HG03039 (cell line): ENCODE data around the gene TMEM121.

Experiments used
- ATAC-seq: cut with Tn5 transposase; IDR thresholded peaks from one replicate; pipeline ENCODE4 v1.9.1; 2021; ENCODE audit warnings: mild to moderate bottlenecking, moderate library complexity; ENCODE audit not compliant: unreplicated experiment

TMEM121 gene

DNA sequence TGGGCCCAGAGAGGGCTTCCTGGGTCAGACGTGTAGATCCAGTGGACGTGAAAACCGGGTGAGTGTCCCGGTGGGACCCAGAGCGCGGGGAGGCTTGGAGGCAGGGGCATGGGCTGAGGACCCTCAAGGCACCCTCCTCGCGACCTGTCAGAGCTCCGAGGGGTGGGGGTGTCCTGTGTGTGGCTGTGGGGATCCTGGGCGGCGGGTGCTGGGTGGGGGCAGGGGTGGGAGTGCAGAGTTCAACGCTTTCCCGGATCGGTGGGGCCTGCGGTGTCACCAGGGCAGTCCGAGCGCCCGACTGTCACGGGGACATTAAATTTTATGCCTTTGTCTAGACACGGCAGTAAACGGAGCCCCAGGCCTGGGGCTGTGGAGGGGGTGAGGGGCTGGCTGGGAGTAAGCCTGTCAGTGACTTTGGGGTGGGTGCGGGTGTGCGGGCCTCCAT is 1.0 kb downstream of the TMEM121 start:
- no peak for ATAC-seq

DNA sequence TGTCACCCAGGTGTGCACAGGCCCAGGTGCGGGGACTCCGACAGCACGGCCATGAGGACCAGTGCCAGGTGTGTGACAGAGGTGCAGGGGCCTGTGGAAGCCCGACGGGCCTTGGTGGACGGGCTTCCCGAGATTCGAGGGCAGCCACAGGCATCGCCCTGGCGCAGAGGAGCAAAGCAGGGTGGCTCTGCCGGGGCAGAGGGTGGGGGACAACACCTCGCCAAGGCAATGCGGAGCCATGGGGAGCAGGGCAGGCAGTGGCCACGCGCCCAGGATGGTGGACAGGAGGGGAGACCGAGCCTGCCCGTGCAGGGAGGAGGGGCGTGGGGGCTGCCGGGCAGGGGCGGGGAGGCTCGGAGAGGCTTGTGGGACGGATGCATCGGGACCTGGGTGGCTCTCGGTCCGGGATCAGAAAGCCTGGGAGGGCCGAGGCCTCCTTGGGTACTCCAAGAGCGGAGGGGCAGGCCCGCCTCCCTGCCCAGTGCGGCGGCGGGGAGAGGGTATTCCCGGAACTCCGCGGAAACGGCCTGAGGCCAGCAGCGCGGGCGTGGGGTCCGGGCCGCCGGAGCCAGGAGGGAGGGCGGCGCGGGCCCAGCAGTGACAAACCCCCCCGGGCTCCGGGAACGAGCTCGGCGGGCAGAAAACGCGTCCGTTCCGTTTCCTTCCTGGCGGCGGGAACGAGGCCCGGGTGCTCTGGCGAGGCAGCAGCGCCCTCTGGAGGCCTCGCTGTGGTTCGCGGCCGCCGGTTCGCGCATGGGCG is 1.6 kb downstream of the TMEM121 start:
- no peak for ATAC-seq

DNA sequence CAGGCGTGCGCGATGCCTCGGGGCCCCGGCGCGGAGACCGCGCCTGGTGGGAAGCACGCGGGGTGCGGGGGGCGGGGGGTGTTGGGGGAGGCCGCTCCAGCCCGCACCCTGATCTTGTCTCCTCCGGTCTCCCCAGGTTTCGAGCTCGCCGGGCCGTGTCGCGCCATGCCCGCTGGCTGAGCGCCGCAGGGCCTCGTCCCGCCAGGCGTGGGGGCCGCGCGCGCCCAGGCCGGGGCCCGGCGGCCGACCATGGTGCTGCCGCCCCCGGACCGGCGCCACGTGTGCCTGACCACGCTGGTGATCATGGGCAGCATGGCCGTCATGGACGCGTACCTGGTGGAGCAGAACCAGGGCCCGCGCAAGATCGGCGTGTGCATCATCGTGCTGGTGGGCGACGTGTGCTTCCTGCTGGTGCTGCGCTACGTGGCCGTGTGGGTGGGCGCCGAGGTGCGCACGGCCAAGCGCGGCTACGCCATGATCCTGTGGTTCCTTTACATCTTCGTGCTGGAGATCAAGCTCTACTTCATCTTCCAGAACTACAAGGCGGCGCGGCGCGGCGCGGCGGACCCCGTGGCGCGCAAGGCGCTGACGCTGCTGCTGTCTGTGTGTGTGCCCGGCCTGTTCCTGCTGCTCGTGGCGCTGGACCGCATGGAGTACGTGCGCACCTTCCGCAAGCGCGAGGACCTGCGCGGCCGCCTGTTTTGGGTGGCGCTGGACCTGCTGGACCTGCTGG is 2.4 kb downstream of the TMEM121 start:
- ATAC-seq: no peak

DNA sequence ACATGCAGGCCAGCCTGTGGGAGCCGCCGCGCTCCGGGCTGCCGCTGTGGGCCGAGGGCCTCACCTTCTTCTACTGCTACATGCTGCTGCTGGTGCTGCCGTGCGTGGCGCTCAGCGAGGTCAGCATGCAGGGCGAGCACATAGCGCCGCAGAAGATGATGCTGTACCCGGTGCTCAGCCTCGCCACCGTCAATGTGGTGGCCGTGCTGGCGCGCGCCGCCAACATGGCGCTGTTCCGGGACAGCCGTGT is 2.9 kb downstream of the TMEM121 start:
- no peak for ATAC-seq

DNA sequence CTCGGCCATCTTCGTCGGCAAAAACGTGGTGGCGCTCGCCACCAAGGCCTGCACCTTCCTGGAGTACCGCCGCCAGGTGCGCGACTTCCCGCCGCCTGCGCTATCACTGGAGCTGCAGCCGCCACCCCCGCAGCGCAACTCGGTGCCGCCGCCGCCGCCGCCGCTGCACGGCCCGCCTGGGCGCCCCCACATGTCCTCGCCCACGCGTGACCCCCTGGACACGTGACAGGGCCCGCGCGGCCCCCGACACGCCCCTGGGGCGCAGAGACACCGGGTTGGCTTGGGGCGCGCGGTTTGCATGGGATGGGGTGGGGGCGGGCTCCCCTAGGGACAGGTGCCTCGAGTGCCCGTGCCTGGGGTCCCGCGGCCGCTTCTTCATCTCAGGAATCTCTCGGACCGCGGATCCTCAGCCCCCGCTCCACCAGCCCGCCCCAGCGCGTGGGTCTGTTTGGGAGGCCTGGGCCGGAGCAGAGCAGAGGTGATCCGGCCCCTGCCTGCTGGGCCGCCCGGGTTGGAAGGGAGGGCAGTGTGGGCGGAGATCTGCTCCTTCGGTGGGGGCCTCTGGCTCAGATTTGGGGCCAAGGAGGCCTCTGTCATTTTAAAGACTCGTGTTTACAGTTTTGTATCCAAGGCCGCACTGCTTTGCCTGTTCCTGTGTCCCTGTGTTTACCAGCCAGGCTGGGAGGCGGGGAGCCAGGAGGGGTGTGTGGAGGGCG is 3.3 kb downstream of the TMEM121 start:
- ATAC-seq: no peak

DNA sequence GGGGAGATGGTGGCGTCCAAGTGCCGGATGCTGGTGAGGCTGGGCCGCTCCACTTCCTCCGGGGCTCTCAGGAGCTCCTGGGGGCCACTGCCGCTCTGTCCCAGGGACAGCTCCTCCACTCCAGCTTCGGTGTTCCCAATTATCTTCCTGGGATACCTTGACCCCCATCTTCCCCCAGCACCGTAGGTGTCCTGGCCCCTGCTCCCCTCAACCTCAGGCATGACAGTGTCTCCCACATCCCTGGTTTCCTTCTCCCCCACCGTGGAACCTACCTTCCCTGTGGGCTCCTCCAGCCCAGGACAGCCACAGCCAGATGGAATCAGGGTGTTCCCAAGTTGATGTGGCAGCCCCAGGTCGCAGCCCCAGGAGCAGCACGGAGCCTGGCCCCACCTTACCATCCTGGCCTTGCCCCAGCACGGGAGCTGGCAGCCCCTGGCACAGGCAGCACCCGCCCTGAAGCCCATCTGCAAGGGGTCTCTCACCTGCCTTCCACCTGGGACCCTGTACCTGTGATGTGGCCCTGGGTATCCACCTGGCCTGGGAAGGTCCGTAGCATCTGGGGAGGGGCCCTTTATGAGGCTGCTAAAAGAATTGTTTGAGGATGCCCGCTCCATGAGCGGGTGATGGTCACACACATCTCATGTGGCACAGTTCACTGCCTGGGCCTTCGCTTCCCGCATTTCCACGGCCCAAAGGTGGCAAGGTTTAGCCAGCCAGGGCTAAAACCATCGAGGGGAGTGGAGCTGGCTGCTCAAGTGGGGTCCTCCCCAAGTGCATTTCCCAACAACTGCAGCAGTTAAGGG is 4.1 kb downstream of the TMEM121 start:
- no peak for ATAC-seq

DNA sequence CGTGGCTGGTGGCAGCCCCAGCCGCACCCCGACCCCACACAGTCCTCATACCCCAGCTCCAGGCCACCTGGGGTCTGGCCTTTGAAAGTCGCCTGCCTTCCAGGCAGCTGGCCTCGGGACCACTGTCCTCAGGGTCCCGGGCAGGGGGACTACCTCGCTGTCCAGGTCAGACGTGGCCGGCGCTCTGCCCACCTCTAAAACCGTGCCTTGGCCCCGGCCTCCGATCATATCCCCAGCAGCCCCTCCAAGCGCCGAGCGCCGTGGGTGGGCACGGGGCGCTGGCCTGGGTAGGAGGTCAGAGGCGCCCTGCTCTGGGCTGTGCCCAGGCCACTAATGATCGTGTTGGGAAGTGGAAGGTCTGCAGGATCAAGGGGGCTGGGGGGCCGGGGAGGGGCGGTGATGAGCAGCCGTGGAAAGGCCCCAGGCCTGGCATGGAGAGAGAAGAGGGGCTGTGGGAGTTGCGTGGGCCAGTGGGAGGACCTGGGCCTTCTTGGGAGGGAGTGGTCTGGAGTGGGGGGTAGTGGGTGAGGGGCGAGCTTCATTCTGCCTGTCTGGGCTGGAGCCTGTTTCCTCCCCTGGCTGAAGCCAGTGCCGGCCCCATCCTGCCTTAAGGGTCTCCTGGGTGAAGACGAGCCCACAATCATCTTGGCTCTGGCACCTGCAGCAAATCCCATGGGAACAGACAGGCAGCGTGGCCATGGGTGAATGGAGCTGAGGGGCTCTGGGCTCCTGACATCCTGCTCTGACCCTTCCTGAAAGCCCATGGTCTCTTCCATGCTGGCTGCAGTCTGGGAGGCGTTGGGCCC is 4.9 kb downstream of the TMEM121 start:
- ATAC-seq: no peak

- no peak for ATAC-seq
Observed at GRCh38 chr14:105531894-105532623, 5.7 kb downstream of the TMEM121 start.

GRCh38 chr14:105532735-105533141 is 6.4 kb downstream of the TMEM121 start:
- no peak for ATAC-seq

- ATAC-seq: no peak
Observed at GRCh38 chr14:105533391-105533790, 7.0 kb downstream of the TMEM121 start.

DNA sequence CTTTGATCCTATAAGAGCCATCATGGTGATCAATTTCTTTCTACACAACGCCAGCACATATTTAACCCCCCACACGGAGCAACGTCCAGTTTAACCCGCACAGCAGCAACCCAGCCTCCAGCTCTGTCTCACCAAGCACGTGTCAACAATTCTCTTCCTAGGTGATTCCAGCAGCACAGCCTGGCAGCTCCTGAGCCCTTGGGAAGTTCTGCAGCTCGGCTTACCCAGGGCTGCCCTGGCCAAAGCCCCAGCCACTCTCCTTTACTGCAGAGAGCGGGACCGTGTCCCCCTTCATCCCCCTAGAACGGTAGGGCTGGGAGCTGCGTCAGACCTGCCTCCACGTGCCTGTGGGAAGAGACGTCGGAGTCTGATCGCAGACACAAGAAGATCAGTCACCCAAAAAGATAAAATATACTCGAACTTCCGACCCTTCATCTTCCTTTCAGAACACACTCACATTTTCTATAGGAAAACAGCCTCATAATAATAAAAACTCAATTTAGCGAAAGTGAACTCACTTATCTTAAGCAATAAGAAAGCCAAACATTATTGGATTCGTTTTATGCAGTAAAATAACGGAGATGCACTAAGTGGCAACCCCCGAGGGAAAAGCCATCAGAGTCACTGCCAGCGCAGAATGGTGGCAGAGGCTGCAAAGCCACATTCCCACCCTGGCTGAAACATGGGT is 7.6 kb downstream of the TMEM121 start:
- no peak for ATAC-seq

DNA sequence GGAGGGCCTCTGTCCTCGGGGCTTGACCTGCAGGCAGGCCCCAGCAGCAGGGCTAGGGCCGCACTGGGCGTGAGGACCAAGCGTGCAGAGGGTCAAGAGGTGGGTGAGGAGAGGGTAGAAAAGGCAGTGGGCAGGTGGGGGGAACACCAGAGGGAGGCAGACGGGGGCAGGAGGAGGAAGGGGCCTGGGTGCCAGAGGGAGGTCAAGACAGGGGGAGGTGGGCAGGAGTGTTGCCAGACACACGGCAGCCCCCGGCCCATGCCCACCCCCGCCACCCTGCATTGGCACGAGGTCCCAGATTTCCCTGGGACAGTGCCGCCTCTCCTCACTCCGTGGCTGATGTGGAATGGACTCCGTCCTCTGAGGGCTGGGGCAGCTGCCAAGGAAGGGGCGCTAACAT is 8.2 kb downstream of the TMEM121 start:
- ATAC-seq: no peak

- ATAC-seq: no peak
Observed at GRCh38 chr14:105536051-105536450, 9.7 kb downstream of the TMEM121 start.

- no peak for ATAC-seq
Observed at GRCh38 chr14:105536691-105537579, 10.6 kb downstream of the TMEM121 start.

- ATAC-seq: no peak
Observed at GRCh38 chr14:105537580-105538474, 11.4 kb downstream of the TMEM121 start.

- ATAC-seq: no peak
Observed at GRCh38 chr14:105538481-105539049, 12.2 kb downstream of the TMEM121 start.

GRCh38 chr14:105540811-105541210 is 14.4 kb downstream of the TMEM121 start:
- ATAC-seq: no peak
